Type B pancreatic cell (in vitro differentiated cells): ENCODE measurements around the gene FFAR1. TPM values are rescaled to one million over a fixed set of nuclear protein-coding genes. Genes with fewer than 3 reads are reported as not detected.

Source experiments
- DNase-seq: peaks from one replicate; pipeline ENCODE4 v3.0.0; 2021; ENCODE audit warnings: mixed read lengths; ENCODE audit not compliant: unreplicated experiment; ENCODE audit errors: extremely low spot score
- H3K27ac Mint-ChIP-seq: 2 replicates; pipeline ENCODE4 v1.8.0; 2021; ENCODE audit warnings: mild to moderate bottlenecking, mixed read lengths
- H3K27me3 Mint-ChIP-seq: 2 replicates; pipeline ENCODE4 v1.8.0; 2021; ENCODE audit warnings: mixed read lengths
- H3K36me3 Mint-ChIP-seq: 2 replicates; pipeline ENCODE4 v1.8.0; 2021; ENCODE audit warnings: mixed read lengths
- H3K4me1 Mint-ChIP-seq: one replicate; pipeline ENCODE4 v1.8.0; 2021; ENCODE audit warnings: mixed read lengths; ENCODE audit not compliant: unreplicated experiment
- H3K4me3 Mint-ChIP-seq: 2 replicates; pipeline ENCODE4 v1.8.0; 2021; ENCODE audit warnings: mild to moderate bottlenecking, mixed read lengths
- H3K9me3 Mint-ChIP-seq: 2 replicates; pipeline ENCODE4 v1.8.0; 2021; ENCODE audit warnings: mixed read lengths
- CTCF ChIP-seq: fragments of 200-600 bp; sonication (generic); conservative IDR thresholded peaks from 2 replicates; pipeline ENCODE4 v1.5.0; 2021; ENCODE audit warnings: antibody characterized with exemption, mild to moderate bottlenecking
- total RNA-seq: library from RNA; stranded (reverse); gene quantifications from 2 replicates; pipeline ENCODE4 v1.2.1, GENCODE V29; 2021; ENCODE audit warnings: low replicate concordance

The FFAR1 gene
- total RNA-seq, 1 donor from 2014 or later: 2.1 TPM

GRCh38 chr19:35306473-35307246, 41.0 kb upstream of the FFAR1 start:
- peak overlapping the region; percentile 31 for H3K27ac Mint-ChIP-seq
- H3K4me3 Mint-ChIP-seq: no peak overlapping the region
- no peaks in the 10 kb centered on the region for H3K27me3 Mint-ChIP-seq
- no peaks in the 10 kb centered on the region for H3K36me3 Mint-ChIP-seq
- TF ChIP-seq CTCF: peak; percentile 58
- no peaks in the 10 kb centered on the region for H3K9me3 Mint-ChIP-seq
- DNase-seq: no peak
- H3K4me1 Mint-ChIP-seq: peaks cover 30% of the 10 kb centered on the region

GRCh38 chr19:35307931-35308330, 39.8 kb upstream of the FFAR1 start:
- Mint-ChIP-seq H3K4me3 (no peak overlapping the region), H3K27ac (peak overlapping the region; percentile 57), H3K36me3 (no peaks in the 10 kb centered on the region), H3K9me3 (no peaks in the 10 kb centered on the region), H3K27me3 (no peaks in the 10 kb centered on the region), H3K4me1 (peaks cover 30% of the 10 kb centered on the region)
- DNase-seq: no peak
- TF ChIP-seq CTCF: no peak

- Mint-ChIP-seq H3K27ac (peak overlapping the region; percentile 84), H3K27me3 (no peaks in the 10 kb centered on the region), H3K4me3 (peak overlapping the region; percentile 57), H3K9me3 (no peaks in the 10 kb centered on the region), H3K4me1 (peaks cover 27% of the 10 kb centered on the region), H3K36me3 (no peaks in the 10 kb centered on the region)
- DNase-seq: no peak
- no peak for TF ChIP-seq CTCF
These were observed 38.8 kb upstream of the FFAR1 start for GRCh38 chr19:35308910-35309309.

GRCh38 chr19:35309481-35310279, 38.0 kb upstream of the FFAR1 start:
- no peaks in the 10 kb centered on the region for H3K9me3 Mint-ChIP-seq
- no peak for TF ChIP-seq CTCF
- peak overlapping the region; percentile 46 for H3K4me3 Mint-ChIP-seq
- no peaks in the 10 kb centered on the region for H3K36me3 Mint-ChIP-seq
- H3K27me3 Mint-ChIP-seq: no peaks in the 10 kb centered on the region
- peak overlapping the region; percentile 84 for H3K27ac Mint-ChIP-seq
- peaks cover 25% of the 10 kb centered on the region for H3K4me1 Mint-ChIP-seq
- no peak for DNase-seq

GRCh38 chr19:35310331-35310730, 37.4 kb upstream of the FFAR1 start:
- Mint-ChIP-seq H3K4me1 (peaks cover 25% of the 10 kb centered on the region), H3K4me3 (no peak overlapping the region), H3K9me3 (no peaks in the 10 kb centered on the region), H3K36me3 (no peaks in the 10 kb centered on the region), H3K27ac (peak overlapping the region; percentile 48), H3K27me3 (no peaks in the 10 kb centered on the region)
- no peak for TF ChIP-seq CTCF
- no peak for DNase-seq
